GM12801 (cell line): ENCODE results near the gene TXNRD1.

Source experiments
- TF ChIP-seq, protein P1 (sequence below): IDR thresholded peaks from one replicate; pipeline ENCODE4 v1.5.1; 2011; ENCODE audit warnings: control low read depth; ENCODE audit not compliant: insufficient read length; ENCODE audit errors: extremely low read depth

The TXNRD1 gene

DNA sequence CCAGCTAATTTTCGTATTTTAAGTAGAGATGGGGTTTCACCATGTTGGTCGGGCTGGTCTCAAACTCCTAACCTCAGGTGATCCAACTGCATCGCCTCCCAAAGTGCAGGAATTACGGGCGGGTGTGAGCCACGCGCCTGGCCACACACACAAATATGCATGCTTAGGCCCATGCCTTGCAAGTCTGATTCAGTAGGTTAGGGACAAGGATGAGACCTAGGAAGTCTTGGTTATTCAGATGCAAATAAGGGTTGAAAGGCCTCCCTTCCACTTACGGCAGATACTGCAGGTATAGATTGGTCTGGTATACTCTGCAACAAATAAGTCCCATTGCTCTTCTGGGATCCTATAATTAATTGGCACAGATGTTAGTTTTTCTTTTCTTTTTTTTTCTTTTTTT is 32.9 kb downstream of the TXNRD1 start:
- TF ChIP-seq, protein P1, sequence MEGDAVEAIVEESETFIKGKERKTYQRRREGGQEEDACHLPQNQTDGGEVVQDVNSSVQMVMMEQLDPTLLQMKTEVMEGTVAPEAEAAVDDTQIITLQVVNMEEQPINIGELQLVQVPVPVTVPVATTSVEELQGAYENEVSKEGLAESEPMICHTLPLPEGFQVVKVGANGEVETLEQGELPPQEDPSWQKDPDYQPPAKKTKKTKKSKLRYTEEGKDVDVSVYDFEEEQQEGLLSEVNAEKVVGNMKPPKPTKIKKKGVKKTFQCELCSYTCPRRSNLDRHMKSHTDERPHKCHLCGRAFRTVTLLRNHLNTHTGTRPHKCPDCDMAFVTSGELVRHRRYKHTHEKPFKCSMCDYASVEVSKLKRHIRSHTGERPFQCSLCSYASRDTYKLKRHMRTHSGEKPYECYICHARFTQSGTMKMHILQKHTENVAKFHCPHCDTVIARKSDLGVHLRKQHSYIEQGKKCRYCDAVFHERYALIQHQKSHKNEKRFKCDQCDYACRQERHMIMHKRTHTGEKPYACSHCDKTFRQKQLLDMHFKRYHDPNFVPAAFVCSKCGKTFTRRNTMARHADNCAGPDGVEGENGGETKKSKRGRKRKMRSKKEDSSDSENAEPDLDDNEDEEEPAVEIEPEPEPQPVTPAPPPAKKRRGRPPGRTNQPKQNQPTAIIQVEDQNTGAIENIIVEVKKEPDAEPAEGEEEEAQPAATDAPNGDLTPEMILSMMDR, result no peak

- TF ChIP-seq, protein P1, result no peak
These were observed 33.4 kb downstream of the TXNRD1 start for GRCh38 chr12:104249017-104249416.

DNA sequence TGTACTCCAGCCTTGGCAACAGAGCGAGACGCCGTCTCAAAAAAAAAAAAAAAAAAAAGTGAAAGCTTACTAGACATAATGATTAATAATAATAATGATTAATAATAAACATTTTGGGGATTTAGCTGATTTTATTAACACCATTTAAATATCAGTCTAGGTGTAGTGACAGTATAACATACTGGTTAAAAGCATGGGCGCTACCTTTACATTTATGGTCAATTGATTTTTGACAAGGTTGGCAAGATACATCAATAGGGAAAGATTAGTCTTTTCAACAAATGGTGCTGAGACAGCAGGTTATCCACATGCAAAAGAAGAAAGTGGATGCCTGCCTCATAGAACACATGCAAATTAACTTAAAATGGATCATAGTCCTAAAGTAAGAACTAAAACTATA is 34.3 kb downstream of the TXNRD1 start:
- TF ChIP-seq, protein P1, result no peak

DNA sequence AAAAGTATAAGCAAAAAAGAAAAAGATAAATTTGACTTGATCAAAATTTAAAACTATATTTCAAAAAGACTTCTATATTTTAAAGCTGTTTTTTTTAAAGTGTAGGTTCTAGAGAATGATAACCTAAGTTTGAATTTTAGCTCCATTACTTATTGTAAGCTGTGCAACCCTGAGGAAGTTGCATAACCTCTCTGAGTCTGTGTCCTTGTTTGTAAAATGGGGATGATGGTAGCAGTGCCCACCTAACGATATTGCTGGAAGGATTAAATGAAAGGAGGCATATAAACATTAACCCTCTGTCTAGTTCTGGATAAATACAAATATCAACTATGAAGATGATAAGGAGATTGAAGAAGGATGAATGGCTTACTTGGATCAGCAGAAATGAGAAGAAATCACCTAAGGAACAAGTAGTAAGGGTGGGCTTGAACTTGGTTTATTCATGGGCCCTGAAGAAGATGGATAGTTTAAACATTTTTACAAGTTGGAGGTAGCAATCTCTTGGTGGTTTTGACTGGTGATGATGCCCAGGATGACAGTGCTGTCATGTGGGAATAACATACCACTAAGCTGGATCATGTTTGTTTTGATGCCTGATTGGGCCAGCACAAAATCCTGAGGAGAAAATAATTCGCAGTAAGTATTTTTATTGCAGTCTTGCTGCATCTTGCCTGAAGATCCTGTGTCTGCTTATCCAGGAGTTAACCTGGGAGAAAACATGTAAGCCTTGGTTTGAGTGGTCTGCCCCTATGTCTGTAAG is 35.0 kb downstream of the TXNRD1 start:
- TF ChIP-seq, protein P1, result no peak

DNA sequence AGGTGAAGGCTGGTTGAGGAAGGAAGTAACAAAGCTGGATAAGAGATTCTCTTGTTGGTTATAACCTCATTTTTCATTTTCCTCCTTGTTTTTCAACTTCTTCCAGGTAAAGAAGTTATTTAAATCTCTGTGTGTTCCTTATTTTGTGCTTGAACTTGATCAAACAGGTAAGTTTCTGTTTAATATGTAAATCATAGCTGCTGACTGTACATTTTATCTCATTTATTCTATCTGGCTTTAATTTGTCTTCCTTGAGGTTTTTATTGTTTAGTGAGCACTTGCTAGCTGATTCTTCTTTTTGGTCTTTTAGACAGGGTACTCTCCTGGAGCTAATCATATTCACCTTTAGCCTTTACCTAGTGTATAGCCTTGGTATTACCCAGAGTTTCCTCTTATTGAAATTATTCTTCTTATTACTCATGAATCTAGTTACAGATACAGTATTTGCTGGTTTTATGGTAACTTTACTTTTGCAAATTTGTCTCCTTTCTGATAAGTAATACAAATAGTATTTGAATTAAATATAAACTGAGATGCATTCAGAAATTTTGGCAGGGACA is 42.4 kb downstream of the TXNRD1 start:
- TF ChIP-seq, protein P1, result no peak

- TF ChIP-seq, protein P1, result no peak
These were observed 43.0 kb downstream of the TXNRD1 start for GRCh38 chr12:104258476-104259067.

DNA sequence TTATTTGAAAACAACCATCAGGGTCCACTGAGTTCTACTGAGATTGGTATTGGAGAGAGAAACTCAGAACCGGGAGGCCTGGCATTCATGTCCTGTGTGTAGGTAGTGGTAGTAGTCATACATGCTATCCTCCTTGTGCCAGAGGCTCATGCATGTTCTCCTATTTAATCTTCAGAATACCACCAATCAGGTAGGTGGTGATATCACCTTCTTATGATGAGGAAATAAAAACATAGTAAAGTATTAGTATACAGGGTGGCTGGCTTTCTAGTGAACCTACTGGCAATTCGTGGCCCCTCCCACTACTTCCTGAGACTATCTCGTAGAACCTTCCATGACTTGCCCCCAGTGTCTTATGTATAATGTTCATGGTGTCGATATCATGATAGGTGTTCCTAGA is 47.4 kb downstream of the TXNRD1 start:
- TF ChIP-seq, protein P1, result no peak
